Memory B cell (primary cell): ENCODE measurements around the gene JPH2.

ENCODE experiments used
- ATAC-seq: fragments of 150-1000 bp; cut with Tn5 transposase; 2 replicates; pipeline ENCODE4 v1.10.0; 2021; ENCODE audit warnings: low read depth, mild to moderate bottlenecking, moderate library complexity
- DNase-seq, 2 donors: peaks; one replicate each; pipeline ENCODE4 v3.0.0; 2022; ENCODE audit warnings: low spot score in 2 of 2
- H3K27ac Mint-ChIP-seq: one replicate; pipeline ENCODE4 v1.8.0; 2022; ENCODE audit warnings: mild to moderate bottlenecking, moderate library complexity, mixed read lengths
- H3K27me3 Mint-ChIP-seq: one replicate; pipeline ENCODE4 v1.8.0; 2022; ENCODE audit warnings: mixed read lengths
- H3K36me3 Mint-ChIP-seq: one replicate; pipeline ENCODE4 v1.8.0; 2022; ENCODE audit warnings: mild to moderate bottlenecking, mixed read lengths
- H3K4me1 Mint-ChIP-seq: one replicate; pipeline ENCODE4 v1.8.0; 2022; ENCODE audit warnings: mixed read lengths
- H3K4me3 Mint-ChIP-seq: one replicate; pipeline ENCODE4 v1.8.0; 2022; ENCODE audit warnings: mild to moderate bottlenecking, moderate library complexity, mixed read lengths
- H3K9me3 Mint-ChIP-seq: one replicate; pipeline ENCODE4 v1.8.0; 2022; ENCODE audit warnings: mixed read lengths

The JPH2 gene

GRCh38 chr20:44170816-44171410 lies 16.1 kb downstream of the JPH2 start:
- H3K27me3 Mint-ChIP-seq, result peaks cover 31% of the 10 kb centered on the region
- H3K27ac Mint-ChIP-seq, result no peak overlapping the region
- H3K4me1 Mint-ChIP-seq, result peaks cover 3% of the 10 kb centered on the region
- H3K36me3 Mint-ChIP-seq, result no peaks in the 10 kb centered on the region
- no peak for DNase-seq
- no peak for ATAC-seq
- peaks cover 2% of the 10 kb centered on the region for H3K9me3 Mint-ChIP-seq
- no peak overlapping the region for H3K4me3 Mint-ChIP-seq

- ATAC-seq, result no peak
- peaks cover 3% of the 10 kb centered on the region for H3K4me1 Mint-ChIP-seq
- H3K27ac Mint-ChIP-seq, result no peak overlapping the region
- DNase-seq, result no peak
- peaks cover 35% of the 10 kb centered on the region for H3K27me3 Mint-ChIP-seq
- H3K4me3 Mint-ChIP-seq, result no peak overlapping the region
- H3K36me3 Mint-ChIP-seq, result no peaks in the 10 kb centered on the region
- peaks cover 3% of the 10 kb centered on the region for H3K9me3 Mint-ChIP-seq
Measured at GRCh38 chr20:44167736-44168135, 19.3 kb downstream of the JPH2 start.

- H3K4me1 Mint-ChIP-seq, result peaks cover 1% of the 10 kb centered on the region
- no peak overlapping the region for H3K4me3 Mint-ChIP-seq
- peaks cover 37% of the 10 kb centered on the region for H3K27me3 Mint-ChIP-seq
- ATAC-seq (no peak), DNase-seq (no peak)
- no peaks in the 10 kb centered on the region for H3K36me3 Mint-ChIP-seq
- H3K9me3 Mint-ChIP-seq, result peaks cover 3% of the 10 kb centered on the region
- H3K27ac Mint-ChIP-seq, result no peak overlapping the region
Measured at GRCh38 chr20:44166477-44166876, 20.5 kb downstream of the JPH2 start.

DNA sequence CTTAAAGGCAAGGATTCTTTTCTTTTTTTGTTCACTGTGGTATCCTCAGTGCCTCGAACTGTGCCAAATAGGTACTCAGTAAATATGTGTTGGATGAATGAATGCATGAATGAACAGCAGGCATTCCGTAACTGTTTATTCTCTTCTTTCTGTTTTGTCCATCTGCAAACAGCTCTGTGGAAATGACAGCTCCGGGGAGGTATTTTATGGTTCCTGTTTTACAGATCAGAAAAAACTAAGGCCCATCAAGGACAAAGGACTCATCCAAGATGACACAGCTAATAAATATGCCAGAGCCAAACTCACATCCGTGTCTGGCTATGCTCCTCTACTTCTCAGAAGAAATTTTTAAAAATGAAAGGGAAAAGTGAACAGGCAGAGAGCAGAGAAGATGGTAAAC lies 21.0 kb downstream of the JPH2 start:
- H3K27me3 Mint-ChIP-seq, result peaks cover 35% of the 10 kb centered on the region
- no peaks in the 10 kb centered on the region for H3K36me3 Mint-ChIP-seq
- no peak for ATAC-seq
- no peaks in the 10 kb centered on the region for H3K4me1 Mint-ChIP-seq
- peaks cover 3% of the 10 kb centered on the region for H3K9me3 Mint-ChIP-seq
- H3K27ac Mint-ChIP-seq, result no peak overlapping the region
- DNase-seq, result no peak
- no peak overlapping the region for H3K4me3 Mint-ChIP-seq

GRCh38 chr20:44160133-44160532 lies 26.9 kb downstream of the JPH2 start:
- DNase-seq, result no peak
- no peaks in the 10 kb centered on the region for H3K36me3 Mint-ChIP-seq
- H3K4me1 Mint-ChIP-seq, result no peaks in the 10 kb centered on the region
- H3K27me3 Mint-ChIP-seq, result peaks cover 27% of the 10 kb centered on the region
- no peak overlapping the region for H3K27ac Mint-ChIP-seq
- no peak for ATAC-seq
- no peak overlapping the region for H3K4me3 Mint-ChIP-seq
- peaks cover 8% of the 10 kb centered on the region for H3K9me3 Mint-ChIP-seq

DNA sequence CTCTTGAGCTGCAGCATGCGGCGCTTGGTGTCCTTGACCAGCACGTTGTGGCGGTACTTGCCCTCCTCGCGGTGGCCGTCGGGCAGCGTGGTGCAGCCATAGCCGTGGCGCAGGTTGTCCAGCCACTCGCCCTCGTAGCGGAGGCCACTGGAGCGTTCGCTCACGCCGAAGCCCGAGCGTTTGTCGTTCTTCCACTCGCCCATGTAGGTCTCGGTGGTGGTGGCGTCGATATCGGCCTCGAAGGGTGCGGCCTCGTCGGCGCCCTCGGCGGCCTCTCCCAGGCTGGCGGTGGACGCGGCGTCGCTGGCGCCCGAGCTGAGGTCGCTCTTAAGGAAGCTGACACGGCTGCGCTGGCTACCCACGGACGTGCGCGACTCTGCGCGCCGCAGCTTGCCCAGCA lies 27.3 kb downstream of the JPH2 start:
- Mint-ChIP-seq H3K27me3 (peaks cover 27% of the 10 kb centered on the region), H3K4me1 (no peaks in the 10 kb centered on the region), H3K36me3 (no peaks in the 10 kb centered on the region), H3K4me3 (no peak overlapping the region), H3K9me3 (peaks cover 8% of the 10 kb centered on the region), H3K27ac (no peak overlapping the region)
- no peak for ATAC-seq
- DNase-seq, result no peak

GRCh38 chr20:44159125-44159524 lies 27.9 kb downstream of the JPH2 start:
- no peak overlapping the region for H3K4me3 Mint-ChIP-seq
- peaks cover 8% of the 10 kb centered on the region for H3K9me3 Mint-ChIP-seq
- H3K27me3 Mint-ChIP-seq, result peaks cover 27% of the 10 kb centered on the region
- no peak overlapping the region for H3K27ac Mint-ChIP-seq
- H3K36me3 Mint-ChIP-seq, result no peaks in the 10 kb centered on the region
- H3K4me1 Mint-ChIP-seq, result no peaks in the 10 kb centered on the region
- ATAC-seq (no peak), DNase-seq (no peak)

- ATAC-seq, result no peak
Measured at GRCh38 chr20:44157061-44157460, 29.9 kb downstream of the JPH2 start.

GRCh38 chr20:44154521-44155001 lies 32.4 kb downstream of the JPH2 start:
- ATAC-seq (no peak), DNase-seq (no peak)
- H3K27ac Mint-ChIP-seq, result no peak overlapping the region

More at GRCh38 chr20:44157061-44157460, 29.9 kb downstream of the JPH2 start:
- no peak for DNase-seq
- Mint-ChIP-seq H3K27me3 (peaks cover 16% of the 10 kb centered on the region), H3K4me1 (no peaks in the 10 kb centered on the region), H3K9me3 (peaks cover 7% of the 10 kb centered on the region), H3K4me3 (no peak overlapping the region), H3K27ac (no peak overlapping the region), H3K36me3 (no peaks in the 10 kb centered on the region)

DNA sequence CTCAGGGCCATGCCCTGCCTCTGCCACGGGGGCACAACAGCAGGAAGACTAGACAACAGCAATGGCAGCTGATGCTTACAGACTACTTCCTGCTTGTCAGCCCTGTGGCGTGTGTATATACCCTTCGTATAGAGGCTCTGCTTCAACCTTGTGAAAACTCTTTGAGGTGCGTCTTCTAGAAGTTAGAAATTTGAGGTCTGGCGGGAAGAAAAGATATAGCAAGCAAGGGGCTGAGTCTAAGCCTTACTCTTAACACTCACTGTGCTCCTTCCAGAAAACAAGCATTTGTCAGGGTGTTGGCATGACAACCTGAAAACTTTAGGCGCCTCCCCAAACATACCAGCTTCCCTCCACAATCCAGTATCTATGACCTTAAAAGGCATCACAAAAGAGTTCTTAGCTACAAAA lies 33.3 kb downstream of the JPH2 start:
- H3K4me3 Mint-ChIP-seq, result no peak overlapping the region
- no peak overlapping the region for H3K27ac Mint-ChIP-seq
- H3K4me1 Mint-ChIP-seq, result no peaks in the 10 kb centered on the region
- ATAC-seq, result no peak
- no peaks in the 10 kb centered on the region for H3K36me3 Mint-ChIP-seq
- no peaks in the 10 kb centered on the region for H3K9me3 Mint-ChIP-seq
- H3K27me3 Mint-ChIP-seq, result peaks cover 13% of the 10 kb centered on the region
- no peak for DNase-seq

More at GRCh38 chr20:44154521-44155001, 32.4 kb downstream of the JPH2 start:
- H3K4me1 Mint-ChIP-seq, result no peaks in the 10 kb centered on the region
- H3K27me3 Mint-ChIP-seq, result peaks cover 16% of the 10 kb centered on the region
- H3K9me3 Mint-ChIP-seq, result peaks cover 5% of the 10 kb centered on the region
- no peaks in the 10 kb centered on the region for H3K36me3 Mint-ChIP-seq
- H3K4me3 Mint-ChIP-seq, result no peak overlapping the region

GRCh38 chr20:44151621-44152416 lies 35.2 kb downstream of the JPH2 start:
- Mint-ChIP-seq H3K27me3 (peaks cover 8% of the 10 kb centered on the region), H3K4me1 (no peaks in the 10 kb centered on the region), H3K27ac (no peak overlapping the region), H3K4me3 (no peak overlapping the region), H3K9me3 (no peaks in the 10 kb centered on the region), H3K36me3 (no peaks in the 10 kb centered on the region)
- no peak for ATAC-seq
- no peak for DNase-seq

DNA sequence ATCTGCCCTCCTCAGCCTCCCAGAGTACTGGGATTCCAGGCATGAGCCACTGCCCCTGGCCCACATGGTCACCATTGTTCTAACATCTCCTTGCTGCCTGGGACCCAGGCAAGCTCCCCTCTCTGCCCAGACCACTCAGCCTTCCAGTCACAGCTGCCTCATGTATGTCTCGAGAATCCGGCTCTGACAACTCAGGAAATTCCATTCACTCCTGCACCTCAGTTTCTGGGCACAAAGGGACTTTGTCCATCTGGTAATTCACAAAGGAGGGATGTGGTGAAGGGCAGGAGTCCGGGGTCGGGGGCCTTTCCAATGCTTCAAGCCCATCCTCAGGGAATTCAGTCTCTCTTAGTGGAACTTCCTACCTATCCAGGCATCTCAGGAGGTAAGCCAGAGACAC lies 40.7 kb downstream of the JPH2 start:
- no peaks in the 10 kb centered on the region for H3K4me1 Mint-ChIP-seq
- no peaks in the 10 kb centered on the region for H3K9me3 Mint-ChIP-seq
- H3K27me3 Mint-ChIP-seq, result peaks cover 13% of the 10 kb centered on the region
- DNase-seq (no peak), ATAC-seq (no peak)
- no peak overlapping the region for H3K4me3 Mint-ChIP-seq
- no peak overlapping the region for H3K27ac Mint-ChIP-seq
- no peaks in the 10 kb centered on the region for H3K36me3 Mint-ChIP-seq

GRCh38 chr20:44145131-44145775 lies 41.7 kb downstream of the JPH2 start:
- H3K27me3 Mint-ChIP-seq, result peaks cover 15% of the 10 kb centered on the region
- DNase-seq (no peak), ATAC-seq (no peak)
- no peaks in the 10 kb centered on the region for H3K4me1 Mint-ChIP-seq
- no peak overlapping the region for H3K27ac Mint-ChIP-seq
- no peak overlapping the region for H3K4me3 Mint-ChIP-seq
- no peaks in the 10 kb centered on the region for H3K36me3 Mint-ChIP-seq
- H3K9me3 Mint-ChIP-seq, result no peaks in the 10 kb centered on the region

DNA sequence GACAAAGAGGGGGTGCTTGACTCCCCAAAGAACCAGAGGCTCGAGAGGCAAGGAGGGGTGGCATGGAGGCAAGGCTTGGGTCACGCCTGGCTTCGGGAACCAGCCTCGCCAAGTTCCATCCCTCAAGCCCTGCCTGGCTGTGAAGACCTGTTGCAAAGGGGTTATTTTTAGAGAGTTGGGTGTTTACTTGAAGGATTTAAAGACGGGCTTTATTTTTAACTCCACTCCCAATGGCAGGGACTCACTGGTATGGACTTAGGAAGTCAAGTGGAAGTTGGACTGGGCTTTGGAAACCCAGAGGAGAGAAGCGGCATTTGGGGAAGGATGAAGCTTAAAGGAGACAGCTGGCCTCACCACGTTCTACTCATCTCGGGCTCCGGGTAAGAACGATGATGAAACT lies 43.1 kb downstream of the JPH2 start:
- no peak for ATAC-seq
- Mint-ChIP-seq H3K36me3 (no peaks in the 10 kb centered on the region), H3K27me3 (peaks cover 12% of the 10 kb centered on the region), H3K27ac (no peak overlapping the region), H3K4me3 (no peak overlapping the region), H3K9me3 (no peaks in the 10 kb centered on the region), H3K4me1 (no peaks in the 10 kb centered on the region)
- DNase-seq, result no peak
